KMS-11 (cell line): ENCODE results near the gene GLCE.
"Not testable (repeated sequence)": the region's sequence is repeated elsewhere in the genome, so short reads cannot be mapped to it uniquely, and the experiment has no call there.

Experiments used
- H2AFZ ChIP-seq: fragments of 200-600 bp; sonication (generic); 2 replicates; pipeline ENCODE4 v1.6.1; 2016; ENCODE audit warnings: antibody characterized with exemption, mixed run types, low read depth
- H3K27ac ChIP-seq: fragments of 200-600 bp; sonication (generic); 2 replicates; pipeline ENCODE4 v1.6.1; 2016; ENCODE audit warnings: mild to moderate bottlenecking, mixed run types
- H3K27me3 ChIP-seq: fragments of 200-600 bp; sonication (generic); 2 replicates; pipeline ENCODE4 v1.6.1; 2017; ENCODE audit warnings: mild to moderate bottlenecking, low read depth, mixed run types, moderate library complexity; ENCODE audit not compliant: insufficient read depth
- H3K36me3 ChIP-seq: fragments of 200-600 bp; sonication (generic); 2 replicates; pipeline ENCODE4 v1.6.1; 2017; ENCODE audit warnings: mild to moderate bottlenecking, mixed run types; ENCODE audit not compliant: insufficient read depth
- H3K4me1 ChIP-seq: fragments of 200-600 bp; sonication (generic); 2 replicates; pipeline ENCODE4 v1.6.1; 2016; ENCODE audit warnings: mild to moderate bottlenecking, low read depth, mixed run types; ENCODE audit not compliant: poor library complexity, severe bottlenecking
- H3K4me2 ChIP-seq: fragments of 200-600 bp; sonication (generic); 2 replicates; pipeline ENCODE4 v1.7.0; 2016; ENCODE audit warnings: mild to moderate bottlenecking, mixed run types
- H3K4me3 ChIP-seq: fragments of 200-600 bp; sonication (generic); IDR thresholded peaks from 2 replicates; pipeline ENCODE4 v1.6.1; 2017; ENCODE audit warnings: low read depth, low read length, mixed read lengths; ENCODE audit not compliant: insufficient read depth
- H3K79me2 ChIP-seq: fragments of 200-600 bp; sonication (generic); 2 replicates; pipeline ENCODE4 v1.6.1; 2016; ENCODE audit warnings: low read depth, mixed run types; ENCODE audit not compliant: insufficient read depth
- H3K9ac ChIP-seq: fragments of 200-600 bp; sonication (generic); 2 replicates; pipeline ENCODE4 v1.6.1; 2016; ENCODE audit warnings: mild to moderate bottlenecking, mixed run types
- H4K20me1 ChIP-seq: fragments of 200-600 bp; sonication (generic); 2 replicates; pipeline ENCODE4 v1.6.1; 2016; ENCODE audit warnings: mild to moderate bottlenecking, mixed run types; ENCODE audit not compliant: insufficient read depth
- CTCF ChIP-seq: fragments of 200-600 bp; sonication (generic); conservative IDR thresholded peaks from 2 replicates; pipeline ENCODE4 v1.6.1; 2017; ENCODE audit warnings: low read depth, mild to moderate bottlenecking, antibody characterized with exemption, low read length, moderate library complexity, mixed read lengths

The GLCE gene

GRCh38 chr15:69164807-69165636, 4.6 kb downstream of the GLCE start:
- Histone ChIP-seq H3K79me2 (peaks cover 13% of the 10 kb centered on the region; the same call in 1 of the 2 replicates), H3K4me2 (no peak overlapping the region), H3K4me3 (no peak overlapping the region), H3K4me1 (peaks cover 6% of the 10 kb centered on the region), H3K27me3 (no peaks in the 10 kb centered on the region), H2AFZ (no peak overlapping the region), H3K27ac (no peak overlapping the region), H3K9ac (no peak overlapping the region), H4K20me1 (no peaks in the 10 kb centered on the region; the same call in 1 of the 2 replicates), H3K36me3 (no peaks in the 10 kb centered on the region)
- no peak for TF ChIP-seq CTCF

GRCh38 chr15:69165637-69166025, 5.2 kb downstream of the GLCE start:
- no peak for TF ChIP-seq CTCF
- Histone ChIP-seq H3K79me2 (peaks cover 13% of the 10 kb centered on the region; the same call in 1 of the 2 replicates), H3K27ac (no peak overlapping the region), H3K36me3 (no peaks in the 10 kb centered on the region), H3K4me1 (peaks cover 6% of the 10 kb centered on the region), H3K4me2 (no peak overlapping the region), H3K27me3 (no peaks in the 10 kb centered on the region), H2AFZ (no peak overlapping the region), H3K9ac (no peak overlapping the region), H3K4me3 (no peak overlapping the region), H4K20me1 (no peaks in the 10 kb centered on the region; the same call in 1 of the 2 replicates)

- TF ChIP-seq CTCF = no peak
Observed at GRCh38 chr15:69167218-69167846, 6.9 kb downstream of the GLCE start.

GRCh38 chr15:69168361-69168760, 7.9 kb downstream of the GLCE start:
- H3K4me1 ChIP-seq, H3K79me2 ChIP-seq, H4K20me1 ChIP-seq, H3K4me2 ChIP-seq, H3K27me3 ChIP-seq, H3K36me3 ChIP-seq, H3K9ac ChIP-seq, H3K27ac ChIP-seq, H2AFZ ChIP-seq, H3K4me3 ChIP-seq: not testable (repeated sequence)

More at GRCh38 chr15:69167218-69167846, 6.9 kb downstream of the GLCE start:
- Histone ChIP-seq H3K79me2 (peaks cover 7% of the 10 kb centered on the region; the same call in 1 of the 2 replicates), H4K20me1 (no peaks in the 10 kb centered on the region; the same call in 1 of the 2 replicates), H3K27me3 (no peaks in the 10 kb centered on the region), H3K9ac (no peak overlapping the region), H3K27ac (no peak overlapping the region), H3K36me3 (no peaks in the 10 kb centered on the region), H3K4me3 (no peak overlapping the region), H2AFZ (no peak overlapping the region), H3K4me2 (no peak overlapping the region), H3K4me1 (no peaks in the 10 kb centered on the region)

GRCh38 chr15:69169540-69169939, 9.1 kb downstream of the GLCE start:
- H3K4me2 ChIP-seq, H3K27me3 ChIP-seq, H3K36me3 ChIP-seq, H3K4me1 ChIP-seq, H3K27ac ChIP-seq, H3K9ac ChIP-seq, H4K20me1 ChIP-seq, H3K4me3 ChIP-seq, H2AFZ ChIP-seq, H3K79me2 ChIP-seq: not testable (repeated sequence)
